HG03064 (cell line): ENCODE measurements around the gene RASL10B.
A peak's percentile ranks its signal among the peaks of the same experiment; 100 is the strongest.

Source experiments
- ATAC-seq: cut with Tn5 transposase; IDR thresholded peaks from one replicate; pipeline ENCODE4 v1.9.1; 2021; ENCODE audit warnings: low read depth; ENCODE audit not compliant: unreplicated experiment

The RASL10B gene

GRCh38 chr17:35763767-35764122, 32.3 kb downstream of the RASL10B start:
- ATAC-seq = no peak

DNA sequence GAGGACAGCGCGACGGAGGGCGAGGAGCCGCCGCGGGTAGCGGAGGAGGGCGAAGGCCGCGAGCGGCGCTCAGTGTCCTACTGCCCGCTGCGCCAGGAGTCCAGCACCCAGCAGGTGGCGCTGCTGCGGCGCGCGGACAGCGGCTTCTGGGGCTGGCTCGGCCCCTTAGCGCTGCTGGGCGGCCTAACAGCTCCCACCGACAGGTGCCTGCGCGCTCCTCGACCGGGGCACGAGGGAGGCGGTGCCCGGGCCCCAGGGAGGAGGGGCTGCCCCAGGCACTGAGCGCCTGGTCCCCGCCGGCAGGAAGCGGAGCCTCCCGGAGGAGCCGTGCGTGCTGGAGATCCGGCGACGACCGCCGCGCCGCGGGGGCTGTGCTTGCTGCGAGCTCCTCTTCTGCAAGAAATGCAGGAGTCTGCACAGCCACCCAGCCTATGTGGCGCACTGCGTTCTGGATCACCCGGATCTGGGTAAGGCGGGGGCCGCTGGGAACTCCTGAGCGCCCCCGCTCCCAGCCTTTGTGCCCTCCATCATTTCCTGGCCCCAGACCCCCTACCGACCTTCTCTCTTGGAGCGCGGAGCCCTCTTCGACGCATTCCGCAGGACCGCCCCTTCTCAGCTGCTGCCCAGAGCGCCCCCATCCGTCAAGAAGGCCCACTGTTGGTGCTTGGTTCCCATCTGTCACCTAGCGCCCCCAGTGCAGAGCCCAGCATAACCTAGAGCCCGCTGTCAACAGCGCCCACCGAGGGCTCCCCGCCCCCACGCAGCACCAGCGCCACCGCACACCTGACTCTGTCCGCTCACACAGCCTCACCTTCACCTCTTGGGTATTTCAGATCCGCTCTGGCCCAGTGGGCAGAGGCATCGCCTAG, 32.9 kb downstream of the RASL10B start:
- peak; percentile 83 for ATAC-seq

DNA sequence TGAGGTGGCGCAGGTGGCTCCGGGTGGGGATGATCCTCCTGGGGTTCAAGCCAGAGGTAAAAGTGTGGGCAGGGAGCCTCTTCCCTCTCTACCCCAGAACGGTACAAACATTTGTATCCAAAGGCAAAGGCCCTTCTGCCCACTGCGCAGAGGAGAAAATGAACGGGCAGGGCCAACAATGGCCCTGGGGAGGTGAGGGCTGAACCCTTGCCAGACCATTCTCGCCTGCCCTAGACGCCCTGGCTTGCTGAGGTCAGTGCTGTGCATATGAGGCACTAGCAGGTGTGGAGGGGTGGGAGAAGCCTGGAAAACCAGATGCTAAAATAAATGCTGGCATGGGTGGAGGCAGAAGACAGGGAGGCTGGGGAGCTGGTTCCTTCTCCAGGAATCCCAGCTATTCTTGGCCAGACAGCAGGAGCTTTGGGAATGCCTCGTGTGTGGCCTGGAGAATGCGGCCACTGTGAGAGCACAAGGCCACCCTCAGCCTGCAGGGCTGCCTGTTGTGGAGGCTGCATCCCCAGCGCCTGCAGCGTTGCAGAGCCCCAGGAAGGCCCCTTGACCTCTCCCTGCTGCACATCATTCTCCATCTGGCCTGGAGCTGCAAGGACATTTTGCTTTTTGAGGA, 33.8 kb downstream of the RASL10B start:
- ATAC-seq = no peak

DNA sequence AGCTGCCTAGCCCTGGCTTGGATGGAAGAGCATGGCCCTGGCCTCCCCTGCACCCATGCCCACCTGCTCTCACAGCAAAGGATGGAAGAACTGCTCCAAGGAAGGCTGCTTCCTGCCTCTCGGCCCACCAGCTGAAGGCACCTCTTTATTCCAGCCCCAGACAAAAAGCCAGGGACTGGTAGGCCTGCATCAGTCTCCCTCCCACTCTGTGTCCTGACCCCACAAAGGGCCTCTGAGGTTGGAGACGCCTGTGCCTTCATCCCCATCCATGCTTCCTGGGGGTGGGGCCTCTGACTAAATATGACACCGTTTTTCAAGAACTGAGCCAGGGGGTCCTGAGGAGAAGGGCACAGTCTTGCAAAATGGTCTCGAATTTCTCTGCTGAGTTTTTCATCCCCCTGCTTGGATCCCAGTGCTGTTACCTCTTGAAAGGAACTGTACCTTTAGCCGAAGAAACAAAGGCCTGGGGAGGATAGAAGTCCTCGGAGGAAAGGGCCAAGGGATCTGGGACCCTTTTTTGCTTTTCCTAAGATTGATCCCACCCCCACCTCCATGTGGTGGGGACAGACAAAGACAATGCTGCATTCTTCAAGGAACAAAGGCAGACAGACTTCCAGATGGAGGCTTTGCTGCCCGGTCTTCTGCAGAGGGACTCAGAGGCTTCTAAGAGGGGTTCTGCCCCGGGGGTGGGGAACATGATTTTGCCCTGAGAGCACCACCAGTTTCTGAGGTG, 34.5 kb downstream of the RASL10B start:
- ATAC-seq = no peak

GRCh38 chr17:35766489-35766877, 35.0 kb downstream of the RASL10B start:
- no peak for ATAC-seq

GRCh38 chr17:35766903-35767510, 35.6 kb downstream of the RASL10B start:
- no peak for ATAC-seq

GRCh38 chr17:35768797-35769196, 37.4 kb downstream of the RASL10B start:
- no peak for ATAC-seq

- no peak for ATAC-seq
Measured at GRCh38 chr17:35769895-35770486, 38.6 kb downstream of the RASL10B start.

DNA sequence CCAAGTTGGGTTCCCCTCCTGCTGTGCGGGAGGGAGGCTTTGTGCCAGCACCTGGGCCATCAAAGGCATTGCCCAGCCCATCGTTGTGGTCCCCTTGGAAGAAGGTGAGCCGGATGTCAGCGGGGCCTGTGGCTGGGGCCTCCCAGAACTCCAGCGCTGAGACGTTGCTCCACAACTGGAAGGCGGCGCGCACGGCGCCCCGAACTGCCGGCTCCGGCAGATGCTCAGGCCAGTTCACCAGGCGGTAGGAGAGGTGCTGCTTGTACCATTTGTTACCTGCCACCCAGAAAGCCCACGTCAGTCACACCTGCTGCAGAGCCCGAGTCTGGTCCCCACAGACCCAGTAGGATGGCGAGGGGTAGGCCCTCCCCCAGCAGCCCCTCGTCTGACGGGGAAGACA, 41.7 kb downstream of the RASL10B start:
- ATAC-seq = no peak

DNA sequence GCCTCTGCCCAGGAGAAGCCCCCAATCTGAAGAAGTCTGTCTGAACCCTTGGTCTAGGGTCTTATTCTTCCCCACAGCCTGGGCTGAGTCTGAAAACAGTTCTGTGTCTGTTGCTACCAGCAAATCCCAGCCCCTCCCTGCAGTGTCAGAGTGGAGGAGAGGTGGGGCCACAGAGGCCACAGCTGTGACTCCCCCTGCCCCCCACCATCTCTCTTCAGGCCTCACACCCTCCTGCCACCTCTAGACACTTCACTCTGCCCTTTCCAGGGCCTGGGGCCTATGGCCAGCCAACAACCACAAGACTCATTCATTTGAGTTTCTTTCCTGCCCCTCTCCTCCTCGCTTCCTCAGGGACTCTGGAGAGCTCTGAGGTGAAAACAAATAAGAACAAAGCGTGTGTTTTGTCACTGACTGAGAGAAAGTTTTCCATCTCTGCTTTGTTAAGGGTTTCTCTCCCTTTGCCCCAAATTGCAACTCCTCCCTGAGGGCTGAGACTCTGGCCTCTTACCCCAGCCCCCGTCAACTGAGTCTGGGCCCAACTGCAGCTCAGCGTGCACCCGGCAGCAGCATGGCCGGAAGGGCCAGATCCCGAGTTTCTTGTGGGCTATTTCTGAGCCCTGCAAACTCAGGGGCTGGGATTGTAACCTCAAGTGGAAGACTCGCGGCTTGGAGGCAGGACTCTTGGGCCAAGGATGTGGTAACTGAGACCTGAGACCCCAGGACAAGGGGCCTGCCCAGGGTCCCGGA, 42.4 kb downstream of the RASL10B start:
- no peak for ATAC-seq

GRCh38 chr17:35774499-35774898, 43.1 kb downstream of the RASL10B start:
- ATAC-seq = no peak

- ATAC-seq = no peak
Measured at GRCh38 chr17:35775039-35775438, 43.6 kb downstream of the RASL10B start.

- no peak for ATAC-seq
Measured at GRCh38 chr17:35775583-35775982, 44.1 kb downstream of the RASL10B start.

- no peak for ATAC-seq
Measured at GRCh38 chr17:35778641-35779196, 47.3 kb downstream of the RASL10B start.

DNA sequence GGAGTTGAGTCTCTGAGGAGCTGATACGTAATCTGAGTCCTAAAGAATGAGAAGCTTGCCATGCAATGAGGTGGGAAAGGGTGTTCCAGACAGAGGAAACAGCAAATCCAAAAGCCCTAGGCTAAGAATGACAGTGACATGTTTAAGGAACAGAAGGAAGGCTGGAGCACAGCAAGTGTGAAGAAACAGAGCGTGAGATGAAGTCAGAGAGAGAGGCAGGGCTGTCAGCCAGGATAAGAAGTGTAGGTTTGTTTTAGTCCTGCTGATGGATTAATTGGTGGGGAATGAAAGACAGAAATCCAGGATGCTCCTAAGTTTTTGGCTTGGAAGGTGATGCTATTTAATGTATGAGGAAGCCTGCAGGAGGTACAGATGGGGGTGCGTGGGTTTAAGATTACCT, 49.5 kb downstream of the RASL10B start:
- no peak for ATAC-seq

- no peak for ATAC-seq
Measured at GRCh38 chr17:35784895-35785294, 53.5 kb downstream of the RASL10B start.

DNA sequence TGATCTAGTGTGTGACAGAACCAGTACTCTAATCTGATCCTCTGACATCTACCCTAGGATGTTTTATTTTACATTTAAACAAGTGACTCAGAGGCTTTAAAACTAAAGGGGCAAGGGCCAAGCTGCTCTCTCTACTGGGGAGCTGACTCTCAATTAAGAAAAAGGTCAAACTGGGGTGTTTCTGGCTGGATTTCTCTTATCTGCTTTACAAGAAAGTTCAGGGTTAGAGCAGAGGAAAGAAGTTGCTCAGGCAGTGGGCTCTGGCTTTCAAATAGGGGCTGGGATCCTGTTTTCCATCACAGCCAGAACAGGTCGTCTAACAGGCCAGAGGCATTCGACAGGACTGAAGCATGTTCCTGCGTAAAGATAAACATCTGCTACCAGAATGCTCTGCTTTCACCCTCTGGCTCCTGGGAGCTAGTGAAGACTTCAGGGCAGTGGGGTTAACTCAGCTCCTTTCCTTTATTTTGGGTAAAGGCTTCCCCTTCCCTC, 55.5 kb downstream of the RASL10B start:
- ATAC-seq = no peak

GRCh38 chr17:35788477-35789368, 57.3 kb downstream of the RASL10B start:
- ATAC-seq = no peak

DNA sequence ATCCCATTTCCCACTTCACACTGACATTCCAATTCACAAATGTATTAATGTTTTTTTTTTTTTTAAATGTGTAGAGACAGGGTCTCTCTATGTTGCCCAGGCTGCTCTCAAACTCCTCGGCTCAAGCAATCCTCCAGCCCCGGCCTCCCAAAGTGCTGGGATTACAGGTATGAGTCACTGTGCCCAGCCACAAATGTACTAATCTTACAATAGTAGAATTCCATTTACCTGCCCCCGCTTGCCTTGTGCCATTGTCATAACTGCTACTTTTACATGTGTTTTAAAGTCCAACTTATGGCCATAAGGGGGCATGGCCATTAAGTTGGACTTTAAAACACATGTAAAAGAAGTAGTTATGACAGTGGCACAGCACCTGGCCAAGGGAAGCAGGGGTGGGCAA, 59.4 kb downstream of the RASL10B start:
- no peak for ATAC-seq
